Activated B cell treated with CpG ODN at 0.5 μM for 24 hours (primary cell): Measurements from ENCODE around the gene BARD1. TPM values are rescaled to one million over a fixed set of nuclear protein-coding genes. Genes with fewer than 3 reads are reported as not detected.
A peak's percentile ranks its signal among the peaks of the same experiment; 100 is the strongest.

Source experiments
- ATAC-seq: fragments of 200-7000 bp; cut with Tn5 transposase; one replicate; pipeline ENCODE4 v1.10.0; 2021; ENCODE audit warnings: low read depth, mild to moderate bottlenecking, moderate library complexity
- CTCF ChIA-PET: fragments of 350-600 bp; sonication (Branson Sonifier 250); formaldehyde crosslinking; loops from one replicate; lab custom pipeline; 2021; ENCODE audit warnings: antibody characterized with exemption; lab: Charles Lee
- POLR2A ChIA-PET: fragments of 350-600 bp; sonication (Branson Sonifier 250); formaldehyde crosslinking; loops from one replicate; lab custom pipeline; 2021; ENCODE audit warnings: antibody characterized with exemption; lab: Charles Lee
- DNase-seq: peaks from one replicate; pipeline ENCODE4 v3.0.0; 2022
- H3K27ac Mint-ChIP-seq: one replicate; pipeline ENCODE4 v1.8.0; 2020; ENCODE audit warnings: mixed read lengths
- H3K27me3 Mint-ChIP-seq: one replicate; pipeline ENCODE4 v1.8.0; 2021; ENCODE audit warnings: mixed read lengths
- H3K36me3 Mint-ChIP-seq: one replicate; pipeline ENCODE4 v1.8.0; 2021; ENCODE audit warnings: low read depth, mixed read lengths
- H3K4me1 Mint-ChIP-seq: one replicate; pipeline ENCODE4 v1.8.0; 2021; ENCODE audit warnings: mixed read lengths
- H3K4me3 Mint-ChIP-seq: one replicate; pipeline ENCODE4 v1.8.0; 2020; ENCODE audit warnings: mild to moderate bottlenecking, mixed read lengths
- H3K9me3 Mint-ChIP-seq: one replicate; pipeline ENCODE4 v1.8.0; 2020; ENCODE audit warnings: mixed read lengths
- CTCF ChIP-seq: fragments of 200-600 bp; IDR thresholded peaks from one replicate; pipeline ENCODE4 v1.8.0; 2022; ENCODE audit warnings: antibody characterized with exemption, mild to moderate bottlenecking
- intact Hi-C: fragments of 100-400 bp; cut with micrococcal nuclease; formaldehyde crosslinking; loops from one replicate; pipeline ENCODE4 v1.15.1; 2024
- total RNA-seq: library from RNA; stranded (reverse); gene quantifications from 2 replicates; pipeline ENCODE4 v1.2.3, GENCODE V29; 2022

The BARD1 gene
- 19.0 and 22.5 TPM in 2 replicates for total RNA-seq

GRCh38 chr2:214808981-214809750, at the start of gene BARD1:
BARD1 (minus strand) TSS chr2:214809683; CDS start chr2:214809569, 114 bp downstream.
- intact Hi-C loops: loop anchor here (1.0 to 10.0 kb wide), 9 partner anchors 60 to 1774 kb away; partner anchors contain the start of genes RPL37A, SMARCAL1 and SPAG16
- no peak for TF ChIP-seq CTCF
- ChIA-PET CTCF (no interaction called here), POLR2A (interaction anchor here (0.5 to 1.5 kb wide), 3 partner anchors 9 to 1643 kb away, joined by 3 read pairs; no protein-coding TSS in a partner anchor)
- Mint-ChIP-seq H3K9me3 (no peaks in the 10 kb centered on the region), H3K4me1 (peaks cover 35% of the 10 kb centered on the region), H3K4me3 (peak within 1 kb of the TSS; percentile 98), H3K36me3 (peaks cover 11% of the 10 kb centered on the region), H3K27ac (peak within 1 kb of the TSS; percentile 92), H3K27me3 (no peaks in the 10 kb centered on the region)
- ATAC-seq: peak; percentile 12
- peak; percentile 65 for DNase-seq

GRCh38 chr2:214856137-214856536, 46.7 kb upstream of the BARD1 start:
- ATAC-seq: no peak
- ChIA-PET POLR2A (no interaction called here), CTCF (no interaction called here)
- DNase-seq: no peak
- no peak for TF ChIP-seq CTCF
- H3K27me3 Mint-ChIP-seq: no peaks in the 10 kb centered on the region
- no peaks in the 10 kb centered on the region for H3K36me3 Mint-ChIP-seq
- intact Hi-C loops: no loop called here
- H3K4me3 Mint-ChIP-seq: no peak overlapping the region
- no peaks in the 10 kb centered on the region for H3K4me1 Mint-ChIP-seq
- H3K9me3 Mint-ChIP-seq: peaks cover 2% of the 10 kb centered on the region
- H3K27ac Mint-ChIP-seq: no peak overlapping the region

- Mint-ChIP-seq H3K27ac (no peak overlapping the region), H3K27me3 (no peaks in the 10 kb centered on the region), H3K4me1 (no peaks in the 10 kb centered on the region), H3K36me3 (no peaks in the 10 kb centered on the region), H3K4me3 (no peak overlapping the region), H3K9me3 (no peaks in the 10 kb centered on the region)
- POLR2A ChIA-PET: no interaction called here
- intact Hi-C loops: no loop called here
- DNase-seq: no peak
- no peak for TF ChIP-seq CTCF
- ATAC-seq: no peak
- CTCF ChIA-PET: no interaction called here
Observed at GRCh38 chr2:214853906-214854305, 44.4 kb upstream of the BARD1 start.

- ATAC-seq (no peak), DNase-seq (no peak)
- no peaks in the 10 kb centered on the region for H3K27me3 Mint-ChIP-seq
- ChIA-PET POLR2A (no interaction called here), CTCF (no interaction called here)
- no peak overlapping the region for H3K27ac Mint-ChIP-seq
- intact Hi-C loops: no loop called here
- H3K9me3 Mint-ChIP-seq: peaks cover 4% of the 10 kb centered on the region
- no peaks in the 10 kb centered on the region for H3K36me3 Mint-ChIP-seq
- H3K4me1 Mint-ChIP-seq: peaks cover 2% of the 10 kb centered on the region
- no peak for TF ChIP-seq CTCF
- no peak overlapping the region for H3K4me3 Mint-ChIP-seq
Observed at GRCh38 chr2:214843823-214844222, 34.3 kb upstream of the BARD1 start.

GRCh38 chr2:214839464-214839863, 30.0 kb upstream of the BARD1 start:
- Mint-ChIP-seq H3K36me3 (no peaks in the 10 kb centered on the region), H3K9me3 (peaks cover 4% of the 10 kb centered on the region), H3K27me3 (no peaks in the 10 kb centered on the region), H3K27ac (no peak overlapping the region), H3K4me3 (no peak overlapping the region), H3K4me1 (peaks cover 3% of the 10 kb centered on the region)
- no peak for DNase-seq
- TF ChIP-seq CTCF: no peak
- intact Hi-C loops: loop anchor here (10.0 kb wide), 1 partner anchor 905 kb away; no protein-coding TSS in a partner anchor
- ATAC-seq: no peak
- ChIA-PET POLR2A (no interaction called here), CTCF (no interaction called here)
